Endothelial cell (in vitro differentiated cells): ENCODE measurements around the gene RELN. TPM values are rescaled to one million over a fixed set of nuclear protein-coding genes. Genes with fewer than 3 reads are reported as not detected.

Source experiments
- DNase-seq: peaks from one replicate; pipeline ENCODE4 v3.0.0; 2021; ENCODE audit warnings: low spot score
- H3K27ac Mint-ChIP-seq: one replicate; pipeline ENCODE4 v1.8.0; 2021; ENCODE audit warnings: mixed read lengths, inconsistent platforms; ENCODE audit not compliant: unreplicated experiment
- H3K27me3 Mint-ChIP-seq: one replicate; pipeline ENCODE4 v1.8.0; 2021; ENCODE audit warnings: mild to moderate bottlenecking, moderate library complexity, mixed read lengths, inconsistent platforms; ENCODE audit not compliant: unreplicated experiment
- H3K36me3 Mint-ChIP-seq: one replicate; pipeline ENCODE4 v1.8.0; 2021; ENCODE audit warnings: mild to moderate bottlenecking, low read depth, mixed read lengths, inconsistent platforms; ENCODE audit not compliant: unreplicated experiment
- H3K4me1 Mint-ChIP-seq: one replicate; pipeline ENCODE4 v1.8.0; 2021; ENCODE audit warnings: mild to moderate bottlenecking, mixed read lengths, inconsistent platforms; ENCODE audit not compliant: unreplicated experiment
- H3K4me3 Mint-ChIP-seq: one replicate; pipeline ENCODE4 v1.8.0; 2021; ENCODE audit warnings: mild to moderate bottlenecking, mixed read lengths, inconsistent platforms; ENCODE audit not compliant: unreplicated experiment
- H3K9me3 Mint-ChIP-seq: one replicate; pipeline ENCODE4 v1.8.0; 2021; ENCODE audit warnings: mixed read lengths, inconsistent platforms; ENCODE audit not compliant: unreplicated experiment
- total RNA-seq: library from RNA; stranded (reverse); fragmentation: NEBNext Ultra II Directional; extraction: Animal tissue kit (Norgen Biotek cat#: 25700); gene quantifications from one replicate; pipeline ENCODE4 v1.2.1, GENCODE V29; 2021; ENCODE audit not compliant: unreplicated experiment
- TF ChIP-seq, protein P1 (sequence below): fragments of 200-600 bp; sonication (generic); IDR thresholded peaks from one replicate; pipeline ENCODE4 v1.5.0; 2021; ENCODE audit warnings: antibody characterized with exemption; ENCODE audit not compliant: unreplicated experiment

The RELN gene
- total RNA-seq, 1 donor from 2014 or later, result 2.3 TPM

DNA sequence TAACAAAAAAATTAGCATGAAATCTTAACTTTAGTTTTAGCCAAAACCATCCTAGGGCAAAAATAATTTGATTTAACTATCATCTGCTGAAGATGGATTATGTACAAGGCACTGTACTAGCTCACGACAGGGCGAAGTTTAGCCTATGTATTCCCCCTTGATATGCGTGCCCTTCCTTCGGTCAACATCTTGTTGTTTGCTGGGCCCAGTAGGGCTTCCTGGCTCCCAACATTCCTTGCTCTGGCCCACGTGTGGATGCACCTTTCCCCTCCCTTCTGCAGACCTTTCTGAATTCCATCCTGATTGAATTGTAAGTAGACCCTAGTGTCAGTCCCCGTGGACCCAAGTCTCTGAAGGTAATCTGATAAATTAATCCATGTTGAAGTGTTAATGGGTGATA is 212.0 kb downstream of the RELN start:
- Mint-ChIP-seq H3K9me3 (no peaks in the 10 kb centered on the region), H3K4me3 (no peak overlapping the region), H3K4me1 (no peaks in the 10 kb centered on the region), H3K27me3 (no peaks in the 10 kb centered on the region), H3K27ac (no peak overlapping the region), H3K36me3 (no peaks in the 10 kb centered on the region)
- TF ChIP-seq, protein P1, sequence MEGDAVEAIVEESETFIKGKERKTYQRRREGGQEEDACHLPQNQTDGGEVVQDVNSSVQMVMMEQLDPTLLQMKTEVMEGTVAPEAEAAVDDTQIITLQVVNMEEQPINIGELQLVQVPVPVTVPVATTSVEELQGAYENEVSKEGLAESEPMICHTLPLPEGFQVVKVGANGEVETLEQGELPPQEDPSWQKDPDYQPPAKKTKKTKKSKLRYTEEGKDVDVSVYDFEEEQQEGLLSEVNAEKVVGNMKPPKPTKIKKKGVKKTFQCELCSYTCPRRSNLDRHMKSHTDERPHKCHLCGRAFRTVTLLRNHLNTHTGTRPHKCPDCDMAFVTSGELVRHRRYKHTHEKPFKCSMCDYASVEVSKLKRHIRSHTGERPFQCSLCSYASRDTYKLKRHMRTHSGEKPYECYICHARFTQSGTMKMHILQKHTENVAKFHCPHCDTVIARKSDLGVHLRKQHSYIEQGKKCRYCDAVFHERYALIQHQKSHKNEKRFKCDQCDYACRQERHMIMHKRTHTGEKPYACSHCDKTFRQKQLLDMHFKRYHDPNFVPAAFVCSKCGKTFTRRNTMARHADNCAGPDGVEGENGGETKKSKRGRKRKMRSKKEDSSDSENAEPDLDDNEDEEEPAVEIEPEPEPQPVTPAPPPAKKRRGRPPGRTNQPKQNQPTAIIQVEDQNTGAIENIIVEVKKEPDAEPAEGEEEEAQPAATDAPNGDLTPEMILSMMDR, result no peak
- DNase-seq, result no peak

- no peak overlapping the region for H3K4me3 Mint-ChIP-seq
- H3K4me1 Mint-ChIP-seq, result no peaks in the 10 kb centered on the region
- DNase-seq, result no peak
- H3K9me3 Mint-ChIP-seq, result no peaks in the 10 kb centered on the region
- TF ChIP-seq, protein P1, result no peak
- no peak overlapping the region for H3K27ac Mint-ChIP-seq
- H3K36me3 Mint-ChIP-seq, result no peaks in the 10 kb centered on the region
- no peaks in the 10 kb centered on the region for H3K27me3 Mint-ChIP-seq
Observed at GRCh38 chr7:103773726-103774125, 215.7 kb downstream of the RELN start.

DNA sequence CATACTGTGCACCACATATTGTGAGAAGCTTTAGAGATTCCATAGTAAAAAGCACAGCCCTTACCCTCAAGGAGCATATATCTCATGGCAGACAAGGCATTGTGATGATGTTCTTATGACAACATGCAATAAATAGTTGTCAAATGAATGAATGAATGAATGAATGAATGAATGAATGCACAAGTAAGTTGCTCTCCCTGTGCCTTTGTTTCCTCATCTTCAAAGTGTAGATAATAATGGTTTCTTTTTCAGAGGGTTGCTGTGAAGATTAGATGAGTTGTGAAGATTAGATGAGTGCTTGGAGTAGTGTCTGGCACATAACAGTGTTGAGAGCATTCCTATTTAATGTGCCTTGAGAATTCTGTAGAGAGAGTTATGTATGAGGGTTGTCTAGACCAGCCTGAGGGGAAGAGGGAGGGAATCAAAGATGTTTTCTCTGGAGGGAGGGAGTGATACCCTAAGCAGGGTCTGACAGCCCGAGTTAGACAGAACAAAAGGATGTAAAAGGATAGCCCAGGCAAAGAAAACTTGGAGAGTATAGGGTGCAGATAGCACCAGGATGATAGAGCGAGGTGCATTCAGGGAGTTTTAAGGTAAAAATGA is 217.2 kb downstream of the RELN start:
- Mint-ChIP-seq H3K27me3 (no peaks in the 10 kb centered on the region), H3K36me3 (no peaks in the 10 kb centered on the region), H3K27ac (no peak overlapping the region), H3K4me1 (no peaks in the 10 kb centered on the region), H3K4me3 (no peak overlapping the region), H3K9me3 (no peaks in the 10 kb centered on the region)
- DNase-seq, result no peak
- TF ChIP-seq, protein P1, result no peak

DNA sequence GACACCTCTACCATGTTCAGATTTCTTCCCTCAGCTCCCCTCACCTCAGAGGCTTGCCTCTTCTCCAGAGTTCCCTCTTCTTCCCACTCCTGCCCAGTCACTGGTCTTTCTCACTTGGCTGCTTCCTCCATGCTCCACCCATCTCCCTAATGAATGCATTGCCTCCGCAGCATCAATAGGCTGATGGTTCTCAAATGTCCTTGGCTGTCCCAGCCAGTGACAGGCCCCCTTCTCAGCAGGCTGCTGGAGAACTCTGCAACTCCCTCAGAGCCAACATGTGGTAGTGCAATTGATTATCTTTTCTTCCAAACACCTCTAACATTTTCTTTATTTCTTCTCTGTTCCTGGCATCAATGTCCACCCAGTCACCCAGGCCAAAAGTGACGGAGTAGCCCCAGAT is 218.2 kb downstream of the RELN start:
- H3K36me3 Mint-ChIP-seq, result no peaks in the 10 kb centered on the region
- no peak for DNase-seq
- no peaks in the 10 kb centered on the region for H3K4me1 Mint-ChIP-seq

DNA sequence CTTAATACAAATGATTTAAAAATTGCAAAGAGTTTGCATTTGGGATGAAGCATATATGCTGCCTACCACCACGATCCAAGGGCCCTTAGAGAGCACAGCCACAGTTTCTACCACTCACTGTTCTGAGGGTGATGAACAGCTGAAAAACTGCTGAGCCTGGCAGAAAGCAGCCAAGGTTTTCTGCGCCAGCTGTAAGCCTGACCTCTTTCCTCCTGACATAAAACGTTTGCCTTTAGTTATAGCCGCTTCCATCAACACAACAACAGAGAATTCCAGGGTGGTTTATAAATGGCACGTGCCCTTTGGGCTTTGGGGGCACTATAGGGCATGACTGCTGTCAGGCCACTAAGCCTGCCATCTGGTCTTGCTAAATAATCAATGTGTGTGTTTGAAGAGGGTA is 222.8 kb downstream of the RELN start:
- H3K27ac Mint-ChIP-seq, result no peak overlapping the region
- no peaks in the 10 kb centered on the region for H3K9me3 Mint-ChIP-seq
- H3K4me1 Mint-ChIP-seq, result no peaks in the 10 kb centered on the region
- DNase-seq, result no peak
- TF ChIP-seq, protein P1, result no peak
- H3K27me3 Mint-ChIP-seq, result peaks cover 2% of the 10 kb centered on the region
- no peaks in the 10 kb centered on the region for H3K36me3 Mint-ChIP-seq
- H3K4me3 Mint-ChIP-seq, result no peak overlapping the region

More for the DNA sequence above, 218.2 kb downstream of the RELN start:
- H3K27ac Mint-ChIP-seq, result no peak overlapping the region
- H3K27me3 Mint-ChIP-seq, result no peaks in the 10 kb centered on the region
- TF ChIP-seq, protein P1, result no peak
- H3K4me3 Mint-ChIP-seq, result no peak overlapping the region
- H3K9me3 Mint-ChIP-seq, result no peaks in the 10 kb centered on the region
